Lung (tissue), 12 donors: ENCODE data around the gene PAK4. TPM values are rescaled to one million over a fixed set of nuclear protein-coding genes. Genes with fewer than 3 reads are reported as not detected.

Source experiments
- ATAC-seq: fragments of 200-7000 bp; cut with Tn5 transposase; one replicate; pipeline ENCODE4 v1.9.1; 2020; ENCODE audit warnings: moderate number of reproducible peaks; ENCODE audit not compliant: insufficient read depth, low FRiP score
- DNase-seq, 3 donors: peaks; one replicate each; pipeline ENCODE4 v3.0.0-alpha.2; 2013 to 2017
- H3K27ac ChIP-seq, 2 donors: one replicate each; pipeline ENCODE4 v1.5.1; 2013; ENCODE audit warnings: mild to moderate bottlenecking in 2 of 2, moderate library complexity in 2 of 2, control low read depth in 1 of 2, inconsistent platforms in 1 of 2, low read depth in 1 of 2, low read length in 1 of 2
- H3K27me3 ChIP-seq, 3 donors: one replicate each; pipeline ENCODE4 v1.5.1; 2013; ENCODE audit warnings: low read length in 2 of 3; ENCODE audit not compliant: control insufficient read depth in 3 of 3, insufficient read depth in 3 of 3
- H3K36me3 ChIP-seq, 4 donors: one replicate each; pipeline ENCODE4 v1.5.1; 2013; ENCODE audit warnings: low read length in 4 of 4, mild to moderate bottlenecking in 1 of 4, moderate library complexity in 1 of 4; ENCODE audit not compliant: control insufficient read depth in 4 of 4, insufficient read depth in 4 of 4
- H3K4me1 ChIP-seq, 5 donors: one replicate each; pipeline ENCODE4 v1.5.1; 2013; ENCODE audit warnings: low read length in 5 of 5, mild to moderate bottlenecking in 2 of 5, moderate library complexity in 1 of 5; ENCODE audit not compliant: control insufficient read depth in 5 of 5, insufficient read depth in 5 of 5
- H3K4me3 ChIP-seq: one replicate; pipeline ENCODE4 v1.5.1; 2013; ENCODE audit warnings: mild to moderate bottlenecking, control low read depth, moderate library complexity
- H3K9ac ChIP-seq, 2 donors: one replicate each; pipeline ENCODE4 v1.5.1; 2013; ENCODE audit warnings: low read length in 2 of 2, control low read depth in 1 of 2; ENCODE audit not compliant: insufficient read depth in 1 of 2
- H3K9me3 ChIP-seq, 4 donors: one replicate each; pipeline ENCODE4 v1.5.1; 2013; ENCODE audit warnings: low read length in 3 of 4, mild to moderate bottlenecking in 1 of 4, moderate library complexity in 1 of 4; ENCODE audit not compliant: control insufficient read depth in 4 of 4, insufficient read depth in 3 of 4
- CTCF ChIP-seq: IDR thresholded peaks from 2 replicates; pipeline ENCODE4 v1.5.1; 2012; ENCODE audit warnings: mild to moderate bottlenecking; ENCODE audit errors: control extremely low read depth, extremely low read depth
- WGBS, 2 donors: extraction: QIAGEN DNeasy Blood & Tissue Kit; methylation state at CpG; one replicate each; pipeline ENCODE4 v1.1.7; 2013; 5-methylcytosine and 5-hydroxymethylcytosine counted together
- polyA plus RNA-seq, 2 donors: library from polyadenylated mRNA; stranded (reverse); fragments of 200-250 nt; gene quantifications; one replicate each; pipeline ENCODE4 v1.2.1, GENCODE V29; 2013
- total RNA-seq, 2 donors: library from RNA; depleted of rRNA in 1 of 2; stranded (reverse); fragments of >200 nt in 1 of 2; gene quantifications; one replicate each; pipeline ENCODE4 v1.2.1, GENCODE V29; 2014 to 2021
- donor health status: control.
- donor health status: control.
- donor health status: Bipolar disorder and iron deficiency.
- donor health status: healthy.
- donor health status: DM: yes; HTN: yes; CAD: no.

PAK4 gene
- total and polyA plus RNA-seq, 4 donors: 23.2 to 60.8 (median 36.7) TPM

GRCh38 chr19:39162441-39163043, 37.0 kb downstream of the PAK4 start:
- Histone ChIP-seq H3K36me3 (no peaks in the 10 kb centered on the region), H3K27me3 (no peaks in the 10 kb centered on the region), H3K4me3 (no peak overlapping the region), H3K9me3 (no peaks in the 10 kb centered on the region), H3K27ac (peak overlapping the region in 1 of 2 donors; percentile 28), H3K9ac (no peak overlapping the region), H3K4me1 (peaks cover 4 to 52% (median 26%) of the 10 kb centered on the region in 5 donors)
- DNase-seq (no peak), ATAC-seq (no peak)
- 84 to 85% methylated on average over 15 of the region's 15 CpGs for WGBS, 2 donors
- TF ChIP-seq CTCF: no peak

GRCh38 chr19:39163621-39164020, 38.0 kb downstream of the PAK4 start:
- H3K27ac ChIP-seq: no peak overlapping the region
- H3K36me3 ChIP-seq: peaks cover 0 to under 1% (median 0%) of the 10 kb centered on the region in 4 donors
- 81 to 89% methylated on average over 9 of the region's 9 CpGs for WGBS, 2 donors
- peaks cover 2 to 52% (median 27%) of the 10 kb centered on the region in 5 donors for H3K4me1 ChIP-seq
- no peak for TF ChIP-seq CTCF
- DNase-seq: no peak
- H3K9ac ChIP-seq: no peak overlapping the region
- no peaks in the 10 kb centered on the region for H3K27me3 ChIP-seq
- H3K9me3 ChIP-seq: no peaks in the 10 kb centered on the region
- no peak overlapping the region for H3K4me3 ChIP-seq
- ATAC-seq: no peak

GRCh38 chr19:39164289-39164688, 38.7 kb downstream of the PAK4 start:
- WGBS, 2 donors: 94% methylated on average over 6 of the region's 6 CpGs
- no peak for DNase-seq
- H3K4me3 ChIP-seq: no peak overlapping the region
- H3K9me3 ChIP-seq: no peaks in the 10 kb centered on the region
- peaks cover 2 to 52% (median 27%) of the 10 kb centered on the region in 5 donors for H3K4me1 ChIP-seq
- no peak overlapping the region for H3K27ac ChIP-seq
- no peak for TF ChIP-seq CTCF
- no peaks in the 10 kb centered on the region for H3K27me3 ChIP-seq
- no peak for ATAC-seq
- H3K36me3 ChIP-seq: peaks cover 0 to 5% (median 0%) of the 10 kb centered on the region in 4 donors
- H3K9ac ChIP-seq: no peak overlapping the region

GRCh38 chr19:39165857-39166256, 40.3 kb downstream of the PAK4 start:
- Histone ChIP-seq H3K9me3 (no peaks in the 10 kb centered on the region), H3K4me3 (no peak overlapping the region), H3K4me1 (peaks cover 2 to 44% (median 21%) of the 10 kb centered on the region in 5 donors), H3K27me3 (no peaks in the 10 kb centered on the region), H3K9ac (peak overlapping the region in 1 of 2 donors; percentile 2), H3K36me3 (peaks cover 0 to 14% (median 3%) of the 10 kb centered on the region in 4 donors), H3K27ac (peak overlapping the region in 1 of 2 donors; percentile 62)
- 90 to 94% methylated on average over 7 of the region's 7 CpGs for WGBS, 2 donors
- DNase-seq: no peak
- no peak for ATAC-seq
- TF ChIP-seq CTCF: no peak
